ENCODE measurements around the gene KCNJ10.
"Not testable (repeated sequence)": the region's sequence is repeated elsewhere in the genome, so short reads cannot be mapped to it uniquely, and the experiment has no call there.

The KCNJ10 gene

GRCh38 chr1:160114085-160114484, 44.1 kb upstream of the KCNJ10 start:
- TF ChIP-seq CTCF (IDR thresholded peaks at IDR 0.05; ENCODE audit: control insufficient read depth, extremely low read depth, insufficient read depth), result no peak
- DNase-seq (ENCODE audit: low read depth), result no peak
- H3K4me3 ChIP-seq (ENCODE audit: low read depth, low read length), result no peak overlapping the region

GRCh38 chr1:160113407-160113806, 43.4 kb upstream of the KCNJ10 start:
- TF ChIP-seq CTCF (IDR thresholded peaks at IDR 0.05; ENCODE audit: control insufficient read depth, extremely low read depth, insufficient read depth), result no peak
- H3K4me3 ChIP-seq (ENCODE audit: low read depth, low read length), result no peak overlapping the region

GRCh38 chr1:160112357-160112756, 42.4 kb upstream of the KCNJ10 start:
- no peak for TF ChIP-seq CTCF (IDR thresholded peaks at IDR 0.05; ENCODE audit: control insufficient read depth, extremely low read depth, insufficient read depth)
- no peak for DNase-seq (ENCODE audit: low read depth)
- no peak overlapping the region for H3K4me3 ChIP-seq (ENCODE audit: low read depth, low read length)

More at GRCh38 chr1:160113407-160113806, 43.4 kb upstream of the KCNJ10 start:
- DNase-seq (ENCODE audit: low read depth), result no peak

GRCh38 chr1:160111462-160111861, 41.5 kb upstream of the KCNJ10 start:
- not testable (repeated sequence) for DNase-seq (ENCODE audit: low read depth); H3K4me3 ChIP-seq (ENCODE audit: low read depth, low read length)

GRCh38 chr1:160109686-160110085, 39.7 kb upstream of the KCNJ10 start:
- H3K4me3 ChIP-seq (ENCODE audit: low read depth, low read length), result no peak overlapping the region

GRCh38 chr1:160108888-160109662, 39.1 kb upstream of the KCNJ10 start:
- TF ChIP-seq CTCF (IDR thresholded peaks at IDR 0.05; ENCODE audit: control insufficient read depth, extremely low read depth, insufficient read depth), result peak; percentile 45
- H3K4me3 ChIP-seq (ENCODE audit: low read depth, low read length), result no peak overlapping the region
- DNase-seq (ENCODE audit: low read depth), result no peak

More at GRCh38 chr1:160109686-160110085, 39.7 kb upstream of the KCNJ10 start:
- no peak for TF ChIP-seq CTCF (IDR thresholded peaks at IDR 0.05; ENCODE audit: control insufficient read depth, extremely low read depth, insufficient read depth)
- no peak for DNase-seq (ENCODE audit: low read depth)

- TF ChIP-seq CTCF (IDR thresholded peaks at IDR 0.05; ENCODE audit: control insufficient read depth, extremely low read depth, insufficient read depth), result no peak
- DNase-seq (ENCODE audit: low read depth), result no peak
- no peak overlapping the region for H3K4me3 ChIP-seq (ENCODE audit: low read depth, low read length)
Measured at GRCh38 chr1:160107512-160107911, 37.6 kb upstream of the KCNJ10 start.

All from LNCaP clone FGC (cell line).